Choroid plexus epithelial cell (primary cell): Measurements from ENCODE around the gene PLCH1.
"Not testable (repeated sequence)": the region's sequence is repeated elsewhere in the genome, so short reads cannot be mapped to it uniquely, and the experiment has no call there.

Experiments used
- DNase-seq: peaks from one replicate; pipeline ENCODE4 v3.0.0-alpha.2; 2010; ENCODE audit warnings: low read depth
- H3K4me3 ChIP-seq: 2 replicates; pipeline ENCODE4 v1.5.1; 2011; ENCODE audit warnings: low read depth, mild to moderate bottlenecking, control low read depth, low read length, moderate library complexity
- TF ChIP-seq, protein P1 (sequence below): conservative IDR thresholded peaks from 2 replicates; pipeline ENCODE4 v1.5.1; 2011; ENCODE audit warnings: low read depth, mild to moderate bottlenecking, control low read depth, inconsistent platforms, low read length, moderate library complexity

The PLCH1 gene

DNA sequence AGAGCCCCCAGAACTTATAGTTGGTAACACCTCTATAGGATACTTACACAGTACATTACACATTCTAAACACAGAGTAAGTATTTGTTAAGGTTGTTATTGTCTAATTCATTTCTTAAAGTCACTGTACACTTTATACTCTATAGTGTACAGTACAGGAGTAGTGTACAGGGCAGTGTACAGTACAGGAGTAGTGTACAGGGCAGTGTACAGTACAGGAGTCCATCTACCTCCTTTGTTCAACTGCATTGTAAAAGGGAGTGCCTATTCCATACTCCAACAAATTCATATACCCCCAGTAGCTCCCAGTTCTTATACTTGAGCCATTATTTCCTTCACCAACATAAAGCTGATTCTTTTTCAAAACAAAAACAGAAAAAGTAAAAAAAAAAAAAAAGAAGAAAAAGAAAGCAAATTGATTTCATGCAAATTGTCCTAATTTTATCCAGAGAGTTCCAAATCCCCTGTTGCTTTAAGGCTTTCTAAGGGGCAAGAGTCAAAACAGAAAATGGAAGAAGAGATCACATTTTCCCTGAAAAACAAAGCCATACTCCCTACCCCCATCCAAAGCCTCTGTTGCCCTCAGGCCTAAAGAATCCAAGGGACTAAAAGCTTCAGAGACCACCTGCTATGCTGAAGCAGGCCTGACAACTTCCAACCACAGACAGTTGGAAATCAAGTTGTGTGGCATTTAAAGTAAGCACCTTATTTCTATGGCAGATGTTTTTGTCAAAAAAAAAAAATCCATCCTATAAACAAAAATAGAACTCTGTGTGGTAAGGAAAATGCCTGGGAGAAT, 125.6 kb downstream of the PLCH1 start:
- DNase-seq, result no peak
- TF ChIP-seq, protein P1, sequence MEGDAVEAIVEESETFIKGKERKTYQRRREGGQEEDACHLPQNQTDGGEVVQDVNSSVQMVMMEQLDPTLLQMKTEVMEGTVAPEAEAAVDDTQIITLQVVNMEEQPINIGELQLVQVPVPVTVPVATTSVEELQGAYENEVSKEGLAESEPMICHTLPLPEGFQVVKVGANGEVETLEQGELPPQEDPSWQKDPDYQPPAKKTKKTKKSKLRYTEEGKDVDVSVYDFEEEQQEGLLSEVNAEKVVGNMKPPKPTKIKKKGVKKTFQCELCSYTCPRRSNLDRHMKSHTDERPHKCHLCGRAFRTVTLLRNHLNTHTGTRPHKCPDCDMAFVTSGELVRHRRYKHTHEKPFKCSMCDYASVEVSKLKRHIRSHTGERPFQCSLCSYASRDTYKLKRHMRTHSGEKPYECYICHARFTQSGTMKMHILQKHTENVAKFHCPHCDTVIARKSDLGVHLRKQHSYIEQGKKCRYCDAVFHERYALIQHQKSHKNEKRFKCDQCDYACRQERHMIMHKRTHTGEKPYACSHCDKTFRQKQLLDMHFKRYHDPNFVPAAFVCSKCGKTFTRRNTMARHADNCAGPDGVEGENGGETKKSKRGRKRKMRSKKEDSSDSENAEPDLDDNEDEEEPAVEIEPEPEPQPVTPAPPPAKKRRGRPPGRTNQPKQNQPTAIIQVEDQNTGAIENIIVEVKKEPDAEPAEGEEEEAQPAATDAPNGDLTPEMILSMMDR, result no peak
- H3K4me3 ChIP-seq, result no peak overlapping the region

DNA sequence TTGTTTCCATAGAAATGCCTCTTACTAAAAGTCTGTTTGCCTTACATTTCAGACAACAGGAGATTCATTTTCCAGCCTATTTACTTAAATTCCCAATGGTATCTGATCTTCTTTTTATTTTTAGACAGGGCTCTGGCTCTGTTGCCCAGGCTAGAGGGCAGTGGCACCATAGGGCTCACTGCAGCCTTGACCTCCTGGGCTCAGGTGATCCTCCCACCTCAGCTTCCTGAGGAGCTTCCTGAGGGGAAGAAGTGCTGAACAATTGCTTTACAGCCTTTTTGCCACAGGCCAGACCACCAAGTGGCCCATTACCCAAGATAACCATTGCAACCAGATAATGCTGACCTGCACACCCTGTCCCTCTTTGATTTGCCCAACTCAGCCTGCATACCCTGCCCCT, 126.3 kb downstream of the PLCH1 start:
- TF ChIP-seq, protein P1, result no peak
- no peak for DNase-seq
- H3K4me3 ChIP-seq, result no peak overlapping the region

DNA sequence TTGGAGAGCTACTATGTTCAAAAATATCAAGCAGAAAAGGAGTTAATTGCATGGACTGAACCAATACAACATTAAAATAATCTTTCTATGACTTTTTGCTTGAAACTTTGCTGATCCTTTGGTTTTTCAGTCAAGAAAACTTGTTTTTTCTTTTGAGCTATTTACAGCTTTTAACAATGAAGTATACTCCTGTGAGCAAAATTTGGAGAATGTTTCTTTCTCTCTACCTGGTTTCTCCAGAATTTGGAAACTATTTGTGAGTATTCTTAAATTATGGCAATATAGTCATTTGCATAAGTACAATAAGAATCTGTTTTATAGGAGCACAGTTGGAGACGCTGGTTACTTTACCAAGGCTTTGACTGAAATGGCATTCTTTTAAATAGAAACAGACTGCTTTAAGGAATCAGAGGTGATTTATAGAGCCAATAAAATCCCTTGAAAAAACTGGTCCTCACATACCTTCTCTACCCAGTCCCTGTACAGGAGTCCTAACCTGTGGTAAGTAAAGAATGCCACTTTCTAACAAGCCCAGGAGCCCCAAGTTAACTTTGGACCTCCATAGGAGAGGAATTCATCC, 127.4 kb downstream of the PLCH1 start:
- TF ChIP-seq, protein P1, result no peak
- DNase-seq, result no peak

DNA sequence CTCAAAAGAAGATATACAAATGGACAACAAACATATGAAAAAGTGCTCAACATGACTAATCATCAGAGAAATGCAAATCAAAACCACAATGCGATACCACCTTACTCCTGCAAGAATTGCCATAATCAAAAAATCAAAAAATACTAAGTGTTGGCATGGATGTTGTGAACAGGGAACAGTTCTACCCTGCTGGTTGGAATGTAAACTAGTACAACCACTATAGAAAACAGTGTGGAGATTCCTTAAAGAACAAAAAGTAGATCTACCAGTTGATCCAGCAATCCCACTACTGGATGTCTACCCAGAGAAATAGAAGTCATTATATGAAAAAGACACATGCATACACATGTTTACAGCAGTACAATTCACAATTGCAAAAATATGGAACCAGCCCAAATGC, 129.7 kb downstream of the PLCH1 start:
- DNase-seq, H3K4me3 ChIP-seq: not testable (repeated sequence)

More for the DNA sequence above, 127.4 kb downstream of the PLCH1 start:
- no peak overlapping the region for H3K4me3 ChIP-seq

DNA sequence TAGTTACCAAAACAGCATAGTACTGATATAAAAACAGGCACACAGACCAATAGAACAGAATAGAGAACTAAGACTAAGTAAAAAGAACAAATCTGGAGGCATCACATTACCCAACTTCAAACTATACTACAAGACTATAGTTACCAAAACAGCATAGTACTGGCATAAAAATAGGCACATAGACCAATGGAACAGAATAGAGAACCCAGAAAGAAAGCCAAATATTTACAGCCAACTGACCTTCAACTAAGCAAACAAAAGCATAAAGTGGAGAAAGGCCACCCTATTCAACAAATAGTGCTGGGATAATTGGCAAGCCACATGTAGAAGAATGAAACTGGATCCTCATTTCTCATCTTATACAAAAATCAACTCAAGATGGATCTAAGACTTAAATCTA, 130.5 kb downstream of the PLCH1 start:
- DNase-seq, H3K4me3 ChIP-seq: not testable (repeated sequence)

DNA sequence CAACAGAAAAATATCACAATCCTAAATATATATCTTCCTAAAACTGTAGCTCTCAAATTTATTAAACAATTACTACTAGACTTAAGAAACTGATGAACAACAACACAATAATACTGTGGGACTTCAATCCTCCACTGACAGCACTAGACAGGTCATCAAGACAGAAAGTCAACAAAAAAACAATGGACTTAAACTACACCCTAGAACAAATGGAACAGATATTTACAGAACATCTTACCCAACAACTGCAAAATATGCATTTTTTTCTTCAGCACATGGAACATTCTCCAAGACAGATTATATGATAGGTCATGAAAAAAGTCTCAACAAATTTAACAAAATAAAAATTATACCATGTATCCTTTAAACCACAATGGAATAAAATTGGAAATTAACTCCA, 133.4 kb downstream of the PLCH1 start:
- no peak overlapping the region for H3K4me3 ChIP-seq
- TF ChIP-seq, protein P1, result no peak
- no peak for DNase-seq

DNA sequence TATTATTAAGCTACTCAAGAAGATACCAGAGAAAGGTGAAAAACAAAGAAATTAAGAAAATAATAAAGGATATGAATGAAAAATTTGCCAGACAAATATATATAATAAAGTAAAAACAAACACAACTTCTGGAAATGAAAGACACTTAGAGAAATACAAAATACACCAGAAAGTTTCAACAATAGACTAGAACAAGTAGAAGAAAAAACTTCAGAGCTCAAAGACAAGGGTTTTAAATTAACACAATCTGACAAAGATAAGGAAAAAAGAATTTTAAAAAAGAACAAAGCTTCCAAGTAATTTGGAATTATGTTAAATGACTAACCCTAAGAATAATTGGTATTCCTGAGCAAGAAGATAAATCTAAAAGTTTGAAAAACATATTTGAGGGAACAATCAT, 135.3 kb downstream of the PLCH1 start:
- no peak for DNase-seq
- TF ChIP-seq, protein P1, result no peak
- no peak overlapping the region for H3K4me3 ChIP-seq
